WTC11 (cell line): ENCODE results near the gene GPR65.

Experiments
- ATF1 ChIP-seq: sonication (generic); formaldehyde crosslinking; IDR thresholded peaks from 2 replicates; pipeline ENCODE4 v1.8.1; 2023; ENCODE audit warnings: mild to moderate bottlenecking, moderate library complexity, missing genetic modification reagents
- ATF3 ChIP-seq: sonication (generic); formaldehyde crosslinking; conservative IDR thresholded peaks from 2 replicates; pipeline ENCODE4 v1.8.1; 2022; ENCODE audit warnings: mild to moderate bottlenecking, missing genetic modification reagents
- CTCF ChIP-seq: fragments of 200-600 bp; IDR thresholded peaks from 2 replicates; pipeline ENCODE4 v1.8.0; 2022; ENCODE audit warnings: antibody characterized with exemption
- IRF2 ChIP-seq: sonication (generic); formaldehyde crosslinking; IDR thresholded peaks from 2 replicates; pipeline ENCODE4 v1.8.0; 2022; ENCODE audit warnings: low read depth, missing genetic modification reagents, borderline replicate concordance
- NR2C2 ChIP-seq: sonication (generic); formaldehyde crosslinking; IDR thresholded peaks from 2 replicates; pipeline ENCODE4 v1.8.0; 2022; ENCODE audit warnings: mild to moderate bottlenecking, missing genetic modification reagents
- OVOL2 ChIP-seq: fragments of 250-450 bp; sonication (Bioruptor Pico); IDR thresholded peaks from 2 replicates; pipeline ENCODE4 v1.9.0; 2021; ENCODE audit warnings: mild to moderate bottlenecking, borderline replicate concordance
- RELA ChIP-seq: sonication (generic); formaldehyde crosslinking; IDR thresholded peaks from 2 replicates; pipeline ENCODE4 v1.8.1; 2022; ENCODE audit warnings: missing genetic modification reagents, mild to moderate bottlenecking, borderline replicate concordance
- SMAD4 ChIP-seq: sonication (generic); formaldehyde crosslinking; IDR thresholded peaks from 2 replicates; pipeline ENCODE4 v1.8.0; 2022; ENCODE audit warnings: mild to moderate bottlenecking, missing genetic modification reagents
- SP1 ChIP-seq: sonication (generic); formaldehyde crosslinking; conservative IDR thresholded peaks from 2 replicates; pipeline ENCODE4 v1.8.1; 2022; ENCODE audit warnings: missing genetic modification reagents
- ZBTB21 ChIP-seq: sonication (generic); formaldehyde crosslinking; IDR thresholded peaks from 2 replicates; pipeline ENCODE4 v1.8.1; 2023; ENCODE audit warnings: mild to moderate bottlenecking, missing genetic modification reagents, borderline replicate concordance

GRCh38 chr14:87999277-87999676, 5.7 kb upstream of the GPR65 start:
- TF ChIP-seq SMAD4 (CRISPR knock-in tag) (no peak), ATF3 (no peak), ATF1 (CRISPR knock-in tag) (no peak), CTCF (no peak), IRF2 (CRISPR knock-in tag) (no peak), ZBTB21 (CRISPR knock-in tag) (no peak), OVOL2 (CRISPR knock-in tag) (no peak), RELA (CRISPR knock-in tag) (no peak), NR2C2 (CRISPR knock-in tag) (no peak), SP1 (CRISPR knock-in tag) (no peak)
